K562 (cell line): ENCODE results near the gene MYO3B. TPM values are rescaled to one million over a fixed set of nuclear protein-coding genes. Genes with fewer than 3 reads are reported as not detected.

Experiments
- ADNP ChIP-seq: fragments of 200-800 bp; sonication (Bioruptor generic); IDR thresholded peaks from 2 replicates; pipeline ENCODE4 v1.6.1; 2016; ENCODE audit warnings: missing genetic modification characterization, missing compliant biosample characterization
- BACH1 ChIP-seq: fragments of 200-800 bp; sonication (Bioruptor generic); IDR thresholded peaks from 2 replicates; pipeline ENCODE4 v1.6.1; 2016; ENCODE audit warnings: missing genetic modification characterization, missing compliant biosample characterization
- CEBPG ChIP-seq, 3 experiments: fragments of 200-800 bp in 1 of 3; sonication (Bioruptor generic) in 1 of 3; sonication (generic) in 1 of 3; formaldehyde crosslinking in 1 of 3; IDR thresholded peaks in 2 of 3; conservative IDR thresholded peaks in 1 of 3; 2 replicates each; pipeline versions ENCODE4 v1.6.1 to v1.8.0; 2016 to 2022; ENCODE audit warnings: missing compliant biosample characterization in 2 of 3, missing genetic modification characterization in 2 of 3, mild to moderate bottlenecking in 1 of 3, missing genetic modification reagents in 1 of 3
- ESRRA ChIP-seq: fragments of 450-650 bp; IDR thresholded peaks from 2 replicates; pipeline ENCODE4 v1.6.1; 2014; ENCODE audit warnings: low read depth, mild to moderate bottlenecking, moderate library complexity, borderline replicate concordance
- LEF1 ChIP-seq: fragments of 450-650 bp; IDR thresholded peaks from 2 replicates; pipeline ENCODE4 v1.6.1; 2016; ENCODE audit warnings: mild to moderate bottlenecking
- MCM3 ChIP-seq: fragments of 450-650 bp; IDR thresholded peaks from 2 replicates; pipeline ENCODE4 v1.6.1; 2016
- POLR3A ChIP-seq: IDR thresholded peaks from 2 replicates; pipeline ENCODE4 v1.6.1; 2011; ENCODE audit warnings: borderline replicate concordance, mild to moderate bottlenecking, moderate library complexity; ENCODE audit not compliant: insufficient read length, insufficient read depth; ENCODE audit errors: extremely low read depth
- PYGO2 ChIP-seq: fragments of 450-650 bp; IDR thresholded peaks from 2 replicates; pipeline ENCODE4 v1.6.1; 2016; ENCODE audit warnings: mild to moderate bottlenecking, missing genetic modification characterization, moderate library complexity, missing compliant biosample characterization
- TEAD1 ChIP-seq, 2 experiments: fragments of 450-650 bp in 1 of 2; sonication (generic) in 1 of 2; formaldehyde crosslinking; IDR thresholded peaks; 2 replicates each; pipeline versions ENCODE4 v1.4.0 to v1.8.0; 2020 to 2022; ENCODE audit warnings: mild to moderate bottlenecking in 2 of 2, missing genetic modification reagents in 1 of 2
- TSC22D4 ChIP-seq: fragments of 450-650 bp; IDR thresholded peaks from 2 replicates; pipeline ENCODE4 v1.6.1; 2016; ENCODE audit warnings: missing genetic modification characterization, missing biosample characterization, control low read depth
- ZFP1 ChIP-seq: fragments of 450-650 bp; formaldehyde crosslinking; IDR thresholded peaks from 2 replicates; pipeline ENCODE4 v1.4.0; 2020; ENCODE audit warnings: mild to moderate bottlenecking, mixed read lengths
- ZNF121 ChIP-seq: sonication (generic); formaldehyde crosslinking; conservative IDR thresholded peaks from 2 replicates; pipeline ENCODE4 v1.8.0; 2022; ENCODE audit warnings: missing genetic modification reagents
- ZNF124 ChIP-seq: sonication (generic); formaldehyde crosslinking; IDR thresholded peaks from 2 replicates; pipeline ENCODE4 v1.8.1; 2022; ENCODE audit warnings: missing genetic modification reagents
- ZNF76 ChIP-seq: fragments of 250-450 bp; sonication (Bioruptor Pico); IDR thresholded peaks from 2 replicates; pipeline ENCODE4 v1.4.0; 2020; ENCODE audit warnings: mild to moderate bottlenecking, moderate library complexity, borderline replicate concordance
- polyA plus RNA-seq, 8 experiments: library from polyadenylated mRNA; depleted of rRNA in 4 of 8; stranded (reverse) in 5 of 8; unstranded in 3 of 8; fragments of >200 nt; fragmentation: Nextera tagmentation in 2 of 8; fragmentation: Illumina TruSeq in 1 of 8; extraction: Ambion mirVana in 2 of 8; extraction: Trizol in 1 of 8; gene quantifications; 2 replicates each; pipeline versions ENCODE4 v1.2.1 to v1.2.3, GENCODE V29; 2011 to 2014; ENCODE audit warnings: inconsistent platforms in 1 of 8, missing spikeins in 1 of 8
- total RNA-seq, 7 experiments: library from RNA; depleted of rRNA in 6 of 7; stranded (reverse); fragments of >200 nt in 6 of 7; fragmentation: Illumina TruSeq in 2 of 7; extraction: Trizol in 2 of 7; gene quantifications; 2 replicates each; pipeline versions ENCODE4 v1.2.1 to v1.2.3, GENCODE V29; 2011 to 2021; ENCODE audit warnings: low replicate concordance in 1 of 7
- TF ChIP-seq, protein P1 (sequence below), 2 experiments: IDR thresholded peaks in 1 of 2; conservative IDR thresholded peaks in 1 of 2; 2 replicates each; pipeline ENCODE4 v1.6.1; 2016; ENCODE audit warnings: low read depth in 2 of 2, mild to moderate bottlenecking in 1 of 2, missing compliant biosample characterization in 1 of 2, missing genetic modification characterization in 1 of 2, moderate library complexity in 1 of 2
- TF ChIP-seq, protein P2 (sequence below): sonication (generic); formaldehyde crosslinking; IDR thresholded peaks from 2 replicates; pipeline ENCODE4 v1.8.0; 2022; ENCODE audit warnings: mild to moderate bottlenecking, missing genetic modification reagents
- TF ChIP-seq, protein P3 (sequence below): fragments of 450-650 bp; formaldehyde crosslinking; IDR thresholded peaks from 2 replicates; pipeline ENCODE4 v1.4.0; 2022; ENCODE audit warnings: missing genetic modification characterization
- TF ChIP-seq, protein P4 (sequence below): fragments of 200-800 bp; sonication (Bioruptor generic); IDR thresholded peaks from 2 replicates; pipeline ENCODE4 v1.6.1; 2016; ENCODE audit warnings: missing genetic modification characterization, missing compliant biosample characterization

The MYO3B gene
- total and polyA plus RNA-seq, 9 of the 15 experiments (the other 6 are each of a cell fraction or from before 2014, with no cell fraction given), result 2.7 to 6.5 (median 3.6) TPM

DNA sequence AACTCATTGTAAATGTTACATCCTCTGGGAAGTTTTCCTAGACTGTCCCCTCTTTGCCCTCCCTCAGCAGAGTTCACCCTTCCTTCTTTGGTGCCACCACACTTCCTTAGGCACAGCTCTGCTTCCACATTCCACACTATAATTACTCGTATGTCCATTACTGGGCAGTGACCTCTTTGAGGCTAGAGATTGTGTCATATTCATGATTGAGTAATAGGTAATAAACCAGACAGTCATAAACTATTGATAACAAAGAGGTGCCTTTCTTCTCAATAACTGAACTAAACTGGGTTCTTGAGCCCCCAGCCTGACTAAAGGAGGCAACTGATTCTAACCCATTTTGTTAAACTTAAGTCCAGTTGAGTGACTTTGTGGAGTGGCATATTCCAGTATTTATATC is 28.3 kb downstream of the MYO3B start (continued):
- TF ChIP-seq, protein P1, sequence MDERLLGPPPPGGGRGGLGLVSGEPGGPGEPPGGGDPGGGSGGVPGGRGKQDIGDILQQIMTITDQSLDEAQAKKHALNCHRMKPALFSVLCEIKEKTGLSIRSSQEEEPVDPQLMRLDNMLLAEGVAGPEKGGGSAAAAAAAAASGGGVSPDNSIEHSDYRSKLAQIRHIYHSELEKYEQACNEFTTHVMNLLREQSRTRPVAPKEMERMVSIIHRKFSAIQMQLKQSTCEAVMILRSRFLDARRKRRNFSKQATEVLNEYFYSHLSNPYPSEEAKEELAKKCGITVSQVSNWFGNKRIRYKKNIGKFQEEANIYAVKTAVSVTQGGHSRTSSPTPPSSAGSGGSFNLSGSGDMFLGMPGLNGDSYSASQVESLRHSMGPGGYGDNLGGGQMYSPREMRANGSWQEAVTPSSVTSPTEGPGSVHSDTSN (CRISPR knock-in tag; IDR thresholded peaks at IDR 0.05; ENCODE audit: low read depth), result no peak
- TF ChIP-seq, protein P1 (tag; conservative IDR thresholded peaks at IDR 0.05; ENCODE audit: low read depth), result peak; percentile 7; the same call in 1 of the 2 replicates
- TF ChIP-seq ESRRA (no peak), MCM3 (no peak), CEBPG (CRISPR knock-in tag; IDR thresholded peaks at IDR 0.05) (no peak), CEBPG (tag; conservative IDR thresholded peaks at IDR 0.05 in 1 of 2, IDR thresholded peaks at IDR 0.05 in 1 of 2) (peak; percentile 26 to 66; a peak in 3 of 4 replicates), ZNF76 (CRISPR knock-in tag) (no peak), POLR3A (no peak), BACH1 (tag) (no peak), ZNF121 (no peak), LEF1 (no peak), ZFP1 (no peak), ADNP (no peak), PYGO2 (tag) (no peak), ZNF124 (CRISPR knock-in tag) (no peak), TEAD1 (CRISPR knock-in tag; IDR thresholded peaks at IDR 0.05) (0 out of 4 replicates have a peak, but pooled peaks of 1 of the 2 experiments have one; percentile 45), TSC22D4 (tag) (no peak)
- TF ChIP-seq, protein P2, sequence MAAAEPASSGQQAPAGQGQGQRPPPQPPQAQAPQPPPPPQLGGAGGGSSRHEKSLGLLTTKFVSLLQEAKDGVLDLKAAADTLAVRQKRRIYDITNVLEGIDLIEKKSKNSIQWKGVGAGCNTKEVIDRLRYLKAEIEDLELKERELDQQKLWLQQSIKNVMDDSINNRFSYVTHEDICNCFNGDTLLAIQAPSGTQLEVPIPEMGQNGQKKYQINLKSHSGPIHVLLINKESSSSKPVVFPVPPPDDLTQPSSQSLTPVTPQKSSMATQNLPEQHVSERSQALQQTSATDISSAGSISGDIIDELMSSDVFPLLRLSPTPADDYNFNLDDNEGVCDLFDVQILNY (CRISPR knock-in tag), result peak; percentile 22; the same call in 1 of the 2 replicates
- TF ChIP-seq, protein P3, sequence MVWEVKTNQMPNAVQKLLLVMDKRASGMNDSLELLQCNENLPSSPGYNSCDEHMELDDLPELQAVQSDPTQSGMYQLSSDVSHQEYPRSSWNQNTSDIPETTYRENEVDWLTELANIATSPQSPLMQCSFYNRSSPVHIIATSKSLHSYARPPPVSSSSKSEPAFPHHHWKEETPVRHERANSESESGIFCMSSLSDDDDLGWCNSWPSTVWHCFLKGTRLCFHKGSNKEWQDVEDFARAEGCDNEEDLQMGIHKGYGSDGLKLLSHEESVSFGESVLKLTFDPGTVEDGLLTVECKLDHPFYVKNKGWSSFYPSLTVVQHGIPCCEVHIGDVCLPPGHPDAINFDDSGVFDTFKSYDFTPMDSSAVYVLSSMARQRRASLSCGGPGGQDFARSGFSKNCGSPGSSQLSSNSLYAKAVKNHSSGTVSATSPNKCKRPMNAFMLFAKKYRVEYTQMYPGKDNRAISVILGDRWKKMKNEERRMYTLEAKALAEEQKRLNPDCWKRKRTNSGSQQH, result no peak
- TF ChIP-seq, protein P4, sequence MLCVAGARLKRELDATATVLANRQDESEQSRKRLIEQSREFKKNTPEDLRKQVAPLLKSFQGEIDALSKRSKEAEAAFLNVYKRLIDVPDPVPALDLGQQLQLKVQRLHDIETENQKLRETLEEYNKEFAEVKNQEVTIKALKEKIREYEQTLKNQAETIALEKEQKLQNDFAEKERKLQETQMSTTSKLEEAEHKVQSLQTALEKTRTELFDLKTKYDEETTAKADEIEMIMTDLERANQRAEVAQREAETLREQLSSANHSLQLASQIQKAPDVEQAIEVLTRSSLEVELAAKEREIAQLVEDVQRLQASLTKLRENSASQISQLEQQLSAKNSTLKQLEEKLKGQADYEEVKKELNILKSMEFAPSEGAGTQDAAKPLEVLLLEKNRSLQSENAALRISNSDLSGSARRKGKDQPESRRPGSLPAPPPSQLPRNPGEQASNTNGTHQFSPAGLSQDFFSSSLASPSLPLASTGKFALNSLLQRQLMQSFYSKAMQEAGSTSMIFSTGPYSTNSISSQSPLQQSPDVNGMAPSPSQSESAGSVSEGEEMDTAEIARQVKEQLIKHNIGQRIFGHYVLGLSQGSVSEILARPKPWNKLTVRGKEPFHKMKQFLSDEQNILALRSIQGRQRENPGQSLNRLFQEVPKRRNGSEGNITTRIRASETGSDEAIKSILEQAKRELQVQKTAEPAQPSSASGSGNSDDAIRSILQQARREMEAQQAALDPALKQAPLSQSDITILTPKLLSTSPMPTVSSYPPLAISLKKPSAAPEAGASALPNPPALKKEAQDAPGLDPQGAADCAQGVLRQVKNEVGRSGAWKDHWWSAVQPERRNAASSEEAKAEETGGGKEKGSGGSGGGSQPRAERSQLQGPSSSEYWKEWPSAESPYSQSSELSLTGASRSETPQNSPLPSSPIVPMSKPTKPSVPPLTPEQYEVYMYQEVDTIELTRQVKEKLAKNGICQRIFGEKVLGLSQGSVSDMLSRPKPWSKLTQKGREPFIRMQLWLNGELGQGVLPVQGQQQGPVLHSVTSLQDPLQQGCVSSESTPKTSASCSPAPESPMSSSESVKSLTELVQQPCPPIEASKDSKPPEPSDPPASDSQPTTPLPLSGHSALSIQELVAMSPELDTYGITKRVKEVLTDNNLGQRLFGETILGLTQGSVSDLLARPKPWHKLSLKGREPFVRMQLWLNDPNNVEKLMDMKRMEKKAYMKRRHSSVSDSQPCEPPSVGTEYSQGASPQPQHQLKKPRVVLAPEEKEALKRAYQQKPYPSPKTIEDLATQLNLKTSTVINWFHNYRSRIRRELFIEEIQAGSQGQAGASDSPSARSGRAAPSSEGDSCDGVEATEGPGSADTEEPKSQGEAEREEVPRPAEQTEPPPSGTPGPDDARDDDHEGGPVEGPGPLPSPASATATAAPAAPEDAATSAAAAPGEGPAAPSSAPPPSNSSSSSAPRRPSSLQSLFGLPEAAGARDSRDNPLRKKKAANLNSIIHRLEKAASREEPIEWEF (CRISPR knock-in tag), result peak; percentile 6; the same call in 1 of the 2 replicates
